NT2/D1 (cell line): ENCODE measurements around the gene MVP.

Source experiments
- SUZ12 ChIP-seq: IDR thresholded peaks from 2 replicates; pipeline ENCODE4 v1.6.1; 2011; ENCODE audit not compliant: insufficient read length, insufficient read depth; ENCODE audit errors: extremely low read depth
- ZNF274 ChIP-seq: IDR thresholded peaks from 2 replicates; pipeline ENCODE4 v1.6.1; 2011; ENCODE audit warnings: mild to moderate bottlenecking, low read depth, low read length

GRCh38 chr16:29860218-29860617, 40.0 kb downstream of the MVP start:
- TF ChIP-seq ZNF274 (no peak), SUZ12 (no peak)
